ENCODE results near the gene ABHD4.

Gene ABHD4

GRCh38 chr14:22570132-22570949 lies 27.8 kb upstream of the ABHD4 start:
- peak; percentile 51 for TF ChIP-seq CTCF (IDR thresholded peaks at IDR 0.05; ENCODE audit: low read depth, low read length)
- no peak overlapping the region for H3K4me3 ChIP-seq (ENCODE audit: low read depth, low read length)

- no peak overlapping the region for H3K4me3 ChIP-seq (ENCODE audit: low read depth, low read length)
- TF ChIP-seq CTCF (IDR thresholded peaks at IDR 0.05; ENCODE audit: low read depth, low read length) = no peak
Measured at GRCh38 chr14:22572562-22573058, 25.5 kb upstream of the ABHD4 start.

- no peak for TF ChIP-seq CTCF (IDR thresholded peaks at IDR 0.05; ENCODE audit: low read depth, low read length)
Measured at GRCh38 chr14:22573804-22574203, 24.3 kb upstream of the ABHD4 start.

GRCh38 chr14:22577334-22577908 lies 20.7 kb upstream of the ABHD4 start:
- H3K4me3 ChIP-seq (ENCODE audit: low read depth, low read length) = no peak overlapping the region
- no peak for TF ChIP-seq CTCF (IDR thresholded peaks at IDR 0.05; ENCODE audit: low read depth, low read length)

More at GRCh38 chr14:22573804-22574203, 24.3 kb upstream of the ABHD4 start:
- H3K4me3 ChIP-seq (ENCODE audit: low read depth, low read length) = no peak overlapping the region

- no peak for TF ChIP-seq CTCF (IDR thresholded peaks at IDR 0.05; ENCODE audit: low read depth, low read length)
- no peak overlapping the region for H3K4me3 ChIP-seq (ENCODE audit: low read depth, low read length)
Measured at GRCh38 chr14:22579236-22579635, 18.9 kb upstream of the ABHD4 start.

- H3K4me3 ChIP-seq (ENCODE audit: low read depth, low read length) = no peak overlapping the region
- no peak for TF ChIP-seq CTCF (IDR thresholded peaks at IDR 0.05; ENCODE audit: low read depth, low read length)
Measured at GRCh38 chr14:22579881-22580280, 18.2 kb upstream of the ABHD4 start.

GRCh38 chr14:22580625-22581024 lies 17.5 kb upstream of the ABHD4 start:
- no peak for TF ChIP-seq CTCF (IDR thresholded peaks at IDR 0.05; ENCODE audit: low read depth, low read length)
- no peak overlapping the region for H3K4me3 ChIP-seq (ENCODE audit: low read depth, low read length)
